Uterus (tissue), 4 donors: ENCODE measurements around the gene HRG. TPM values are rescaled to one million over a fixed set of nuclear protein-coding genes. Genes with fewer than 3 reads are reported as not detected.

Experiments used
- DNase-seq, 2 donors: peaks; one replicate each; pipeline ENCODE4 v3.0.0-alpha.2; 2019 to 2020
- H3K27ac ChIP-seq, 2 donors: fragments of 200-600 bp; sonication (generic); 1 replicate in 1 of 2; 2 replicates in 1 of 2; pipeline ENCODE4 v1.5.1; 2016 to 2018
- H3K27me3 ChIP-seq, 2 donors: fragments of 200-600 bp; sonication (generic); one replicate each; pipeline ENCODE4 v1.5.1; 2018 to 2019; ENCODE audit warnings: control low read depth in 1 of 2
- H3K36me3 ChIP-seq, 2 donors: fragments of 200-600 bp; sonication (generic); one replicate each; pipeline ENCODE4 v1.5.1; 2019; ENCODE audit warnings: control low read depth in 1 of 2
- H3K4me1 ChIP-seq, 2 donors: fragments of 200-600 bp; sonication (generic); one replicate each; pipeline ENCODE4 v1.5.1; 2018 to 2019; ENCODE audit warnings: control low read depth in 1 of 2
- H3K4me3 ChIP-seq, 2 donors: fragments of 200-600 bp; sonication (generic); 1 replicate in 1 of 2; 2 replicates in 1 of 2; pipeline ENCODE4 v1.5.1; 2018 to 2019; ENCODE audit warnings: mild to moderate bottlenecking in 1 of 2
- H3K9me3 ChIP-seq, 2 donors: fragments of 200-600 bp; sonication (generic); one replicate each; pipeline ENCODE4 v1.5.1; 2019; ENCODE audit warnings: control low read depth in 1 of 2
- CTCF ChIP-seq, 4 experiments: fragments of 200-600 bp in 2 of 4; fragments of 450-650 bp in 2 of 4; sonication (generic) in 2 of 4; IDR thresholded peaks; one replicate each; pipeline ENCODE4 v1.5.1; 2016 to 2019; ENCODE audit warnings: antibody characterized with exemption in 4 of 4, mild to moderate bottlenecking in 2 of 4, moderate library complexity in 1 of 4
- POLR2A ChIP-seq, 2 donors: fragments of 450-650 bp; IDR thresholded peaks; one replicate each; pipeline ENCODE4 v1.6.1; 2016; ENCODE audit warnings: antibody characterized with exemption in 2 of 2, mild to moderate bottlenecking in 1 of 2, moderate library complexity in 1 of 2
- intact Hi-C: fragments of 100-400 bp; cut with DNase I; formaldehyde crosslinking; loops from one replicate; pipeline ENCODE4 v1.15.1; 2023; ENCODE audit warnings: low total_unique reads
- small RNA-seq: library from RNA; depleted of rRNA; stranded (forward); fragments of <200 nt; gene quantifications from one replicate; pipeline ENCODE3, GENCODE V24; 2016
- total RNA-seq, 4 donors: library from RNA; depleted of rRNA in 3 of 4; stranded (reverse); fragments of >200 nt in 3 of 4; gene quantifications; one replicate each; pipeline versions ENCODE4 v1.1.0 to v1.2.4, GENCODE V29; 2014 to 2023
- donor health status: DM: yes; HTN: yes; CAD: no.

HRG gene
- total RNA-seq, 4 donors from 2014 or later: not detected

DNA sequence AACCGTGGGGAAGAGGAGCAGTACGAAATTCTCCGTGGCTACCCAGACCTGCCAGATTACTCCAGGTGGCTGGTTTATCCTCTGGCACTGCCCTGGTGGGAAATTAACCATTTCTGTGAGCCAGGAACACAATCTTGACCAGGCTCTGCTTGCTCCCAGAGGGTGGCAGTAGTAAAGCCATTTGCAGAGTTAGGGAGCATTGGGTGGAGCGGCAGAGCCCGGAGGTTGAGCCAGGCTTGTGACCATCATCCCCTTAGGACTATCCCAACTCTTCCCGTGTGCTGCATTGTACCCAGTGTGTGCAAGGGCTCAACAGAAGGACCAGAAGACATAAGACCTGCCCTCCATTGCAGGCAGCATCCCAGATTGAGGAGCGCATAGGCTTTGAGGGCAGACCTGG, 56.6 kb downstream of the HRG start:
- no peak for DNase-seq
- H3K4me3 ChIP-seq: no peak overlapping the region
- H3K27ac ChIP-seq: no peak overlapping the region
- intact Hi-C loops: no loop called here
- H3K9me3 ChIP-seq: no peaks in the 10 kb centered on the region
- no peaks in the 10 kb centered on the region for H3K27me3 ChIP-seq
- no peaks in the 10 kb centered on the region for H3K36me3 ChIP-seq
- no peak for TF ChIP-seq POLR2A (IDR thresholded peaks at IDR 0.05)
- no peak for TF ChIP-seq CTCF (IDR thresholded peaks at IDR 0.05)
- no peaks in the 10 kb centered on the region for H3K4me1 ChIP-seq

GRCh38 chr3:186724911-186725310, 59.1 kb downstream of the HRG start:
- intact Hi-C loops: no loop called here
- Histone ChIP-seq H3K36me3 (no peaks in the 10 kb centered on the region), H3K27ac (no peak overlapping the region), H3K4me3 (no peak overlapping the region), H3K4me1 (no peaks in the 10 kb centered on the region), H3K9me3 (no peaks in the 10 kb centered on the region), H3K27me3 (no peaks in the 10 kb centered on the region)
- DNase-seq: no peak
- TF ChIP-seq CTCF (IDR thresholded peaks at IDR 0.05) (no peak), POLR2A (IDR thresholded peaks at IDR 0.05) (no peak)

Small RNA genes within 50 kb of the gene (small RNA-seq; reads per million reads assigned to genes)
- gene RF00017: not detected

Other genes starting within 250 kb of the HRG start
- gene CRYGS, start 121.6 kb upstream of the HRG start, total RNA-seq: 1 to 10 TPM in 2 of 4 donors, under 1 TPM in 1, not detected in 1; 0.77 to 6.2 (median 2.4) TPM
- 10 to 100 TPM in 3 of 4 donors, 1 to 10 TPM in 1; 3.8 to 31.7 (median 15.1) TPM for gene TBCCD1, start 98.7 kb upstream of the HRG start, total RNA-seq
- gene DNAJB11, start 95.3 kb upstream of the HRG start, total RNA-seq: 10 to 100 TPM; 26.2 to 68.8 (median 40.0) TPM
- gene AHSG, start 53.0 kb upstream of the HRG start, total RNA-seq: not detected
- not detected for gene FETUB, start 25.6 kb upstream of the HRG start, total RNA-seq
- not detected for gene KNG1, start 51.3 kb downstream of the HRG start, total RNA-seq
- 1,000 to 10,000 TPM in 1 of 4 donors, 100 to 1,000 TPM in 3; 429 to 1,121 (median 514) TPM for gene EIF4A2, start 117.6 kb downstream of the HRG start, total RNA-seq
- 10 to 100 TPM in 3 of 4 donors, 1 to 10 TPM in 1; 2.8 to 43.8 (median 26.6) TPM for gene RFC4, start 140.5 kb downstream of the HRG start, total RNA-seq
- not detected for gene ADIPOQ, start 176.7 kb downstream of the HRG start, total RNA-seq